Gastrocnemius medialis (tissue), 4 donors: ENCODE measurements around the gene ADAMTS4. TPM values are rescaled to one million over a fixed set of nuclear protein-coding genes. Genes with fewer than 3 reads are reported as not detected.

Experiments
- ATAC-seq, 2 donors: fragments of 150-250 bp; one replicate each; pipeline ENCODE4 v1.9.1; 2016
- DNase-seq, 2 donors: peaks; one replicate each; pipeline ENCODE4 v3.0.0-alpha.2; 2019
- H3K27ac ChIP-seq, 4 donors: fragments of 200-600 bp; sonication (generic); 1 replicate in 1 of 4; 2 replicates in 3 of 4; pipeline ENCODE4 v1.5.1; 2016 to 2018; ENCODE audit warnings: mild to moderate bottlenecking in 2 of 4, moderate library complexity in 1 of 4
- H3K27me3 ChIP-seq, 3 donors: fragments of 200-600 bp; sonication (generic) in 2 of 3; 1 replicate in 1 of 3; 2 replicates in 2 of 3; pipeline versions ENCODE4 v1.5.1 to v1.6.0; 2016 to 2019; ENCODE audit warnings: mild to moderate bottlenecking in 1 of 3, moderate library complexity in 1 of 3
- H3K36me3 ChIP-seq, 2 donors: fragments of 200-600 bp; sonication (generic) in 1 of 2; one replicate each; pipeline ENCODE4 v1.5.1; 2017 to 2018
- H3K4me1 ChIP-seq, 2 donors: fragments of 200-600 bp; sonication (generic) in 1 of 2; one replicate each; pipeline ENCODE4 v1.5.1; 2016 to 2017; ENCODE audit warnings: mild to moderate bottlenecking in 2 of 2
- H3K4me3 ChIP-seq, 4 donors: fragments of 200-600 bp; sonication (generic) in 3 of 4; 1 replicate in 1 of 4; 2 replicates in 3 of 4; pipeline ENCODE4 v1.5.1; 2016 to 2019; ENCODE audit warnings: mild to moderate bottlenecking in 2 of 4
- H3K9me3 ChIP-seq, 3 donors: fragments of 200-600 bp; sonication (generic) in 2 of 3; 1 replicate in 1 of 3; 2 replicates in 2 of 3; pipeline ENCODE4 v1.5.1; 2016 to 2019
- CTCF ChIP-seq, 5 experiments: fragments of 450-650 bp in 3 of 5; fragments of 200-600 bp in 2 of 5; sonication (generic) in 2 of 5; IDR thresholded peaks in 4 of 5; conservative IDR thresholded peaks in 1 of 5; 1 replicate in 4 of 5; 2 replicates in 1 of 5; pipeline ENCODE4 v1.5.1; 2016 to 2019; ENCODE audit warnings: antibody characterized with exemption in 5 of 5, mild to moderate bottlenecking in 3 of 5, moderate library complexity in 3 of 5
- POLR2A ChIP-seq, 2 donors: fragments of 450-650 bp; IDR thresholded peaks; one replicate each; pipeline ENCODE4 v1.6.1; 2017; ENCODE audit warnings: antibody characterized with exemption in 2 of 2, mild to moderate bottlenecking in 2 of 2, moderate library complexity in 2 of 2
- in situ Hi-C, 4 donors: fragments of 200-750 bp; cut with MboI; loops; one replicate each; pipeline versions ENCODE4 v1.15.0 to v1.8.0; 2017; ENCODE audit warnings: low sequenced_read_pairs in 4 of 4
- intact Hi-C: fragments of 100-400 bp; cut with DNase I; formaldehyde crosslinking; loops from one replicate; pipeline ENCODE4 v1.15.1; 2023; ENCODE audit warnings: low total_unique reads
- total RNA-seq, 4 donors: library from RNA; depleted of rRNA; stranded (reverse); fragments of >200 nt; gene quantifications; one replicate each; pipeline versions ENCODE4 v1.1.0 to v1.2.3, GENCODE V29; 2016

Gene ADAMTS4
- total RNA-seq, 4 donors from 2014 or later: 1.2 to 12.4 (median 5.2) TPM

GRCh38 chr1:161162052-161162451 is 36.8 kb downstream of the ADAMTS4 start:
- H3K4me1 ChIP-seq: peaks cover 26 to 40% of the 10 kb centered on the region in 2 donors
- H3K4me3 ChIP-seq: no peak overlapping the region
- intact Hi-C loops (no loop called here), in situ Hi-C loops (no loop called here)
- ATAC-seq (no peak), DNase-seq (no peak)
- TF ChIP-seq CTCF (IDR thresholded peaks at IDR 0.05 in 4 of 5, conservative IDR thresholded peaks at IDR 0.05 in 1 of 5) (no peak), POLR2A (IDR thresholded peaks at IDR 0.05) (no peak)
- H3K27ac ChIP-seq: peak overlapping the region in 1 of 4 donors; percentile 5
- peaks cover 0 to 49% of the 10 kb centered on the region in 2 donors for H3K36me3 ChIP-seq
- no peaks in the 10 kb centered on the region for H3K27me3 ChIP-seq
- H3K9me3 ChIP-seq: no peaks in the 10 kb centered on the region

GRCh38 chr1:161161652-161162051 is 37.2 kb downstream of the ADAMTS4 start:
- Histone ChIP-seq H3K27me3 (no peaks in the 10 kb centered on the region), H3K36me3 (peaks cover 0 to 52% of the 10 kb centered on the region in 2 donors), H3K27ac (peak overlapping the region in 1 of 4 donors; percentile 5), H3K4me1 (peaks cover 25 to 36% of the 10 kb centered on the region in 2 donors), H3K9me3 (no peaks in the 10 kb centered on the region), H3K4me3 (no peak overlapping the region)
- in situ Hi-C loops (no loop called here), intact Hi-C loops (no loop called here)
- ATAC-seq: no peak
- no peak for DNase-seq
- TF ChIP-seq CTCF (IDR thresholded peaks at IDR 0.05 in 4 of 5, conservative IDR thresholded peaks at IDR 0.05 in 1 of 5): no peak
- TF ChIP-seq POLR2A (IDR thresholded peaks at IDR 0.05): no peak

GRCh38 chr1:161160671-161161145 is 38.1 kb downstream of the ADAMTS4 start:
- ATAC-seq (no peak), DNase-seq (no peak)
- Histone ChIP-seq H3K9me3 (no peaks in the 10 kb centered on the region), H3K27me3 (no peaks in the 10 kb centered on the region), H3K4me1 (peaks cover 25 to 33% of the 10 kb centered on the region in 2 donors), H3K27ac (peak overlapping the region in 1 of 4 donors; percentile 95), H3K4me3 (peak overlapping the region in 1 of 4 donors; percentile 100), H3K36me3 (peaks cover 0 to 52% of the 10 kb centered on the region in 2 donors)
- intact Hi-C loops: no loop called here
- in situ Hi-C loops: no loop called here
- TF ChIP-seq CTCF (IDR thresholded peaks at IDR 0.05 in 4 of 5, conservative IDR thresholded peaks at IDR 0.05 in 1 of 5): no peak
- TF ChIP-seq POLR2A (IDR thresholded peaks at IDR 0.05): no peak

- intact Hi-C loops: loop anchor here (1.0 to 10.0 kb wide), 3 partner anchors 28 to 815 kb away; partner anchors contain the start of genes COPA, DEDD and NCSTN
- TF ChIP-seq POLR2A (IDR thresholded peaks at IDR 0.05) (no peak), CTCF (IDR thresholded peaks at IDR 0.05 in 4 of 5, conservative IDR thresholded peaks at IDR 0.05 in 1 of 5) (no peak)
These were observed 39.0 kb downstream of the ADAMTS4 start for GRCh38 chr1:161159913-161160243.

More at GRCh38 chr1:161159913-161160243, 39.0 kb downstream of the ADAMTS4 start:
- Histone ChIP-seq H3K36me3 (peaks cover 0 to 52% of the 10 kb centered on the region in 2 donors), H3K4me3 (peak overlapping the region; percentile 82 to 100 (median 95)), H3K27me3 (no peaks in the 10 kb centered on the region), H3K9me3 (no peaks in the 10 kb centered on the region), H3K27ac (peak overlapping the region; percentile 90 to 95 (median 92)), H3K4me1 (peaks cover 20 to 26% of the 10 kb centered on the region in 2 donors)
- in situ Hi-C loops: loop anchor here in 1 of 4 donors (10.0 kb wide), 1 partner anchor 115 kb away; the partner anchor contains the start of gene USF1
- DNase-seq (no peak), ATAC-seq (no peak)
